Stimulated activated CD4-positive, alpha-beta T cell treated with anti-CD3 and anti-CD28 coated beads, Interleukin-1b, Interleukin-23, amount 100 ng/mL, for 48 hours (primary cell): ENCODE data around the gene BBX.

Experiments used
- DNase-seq: peaks from one replicate; pipeline ENCODE4 v3.0.0-alpha.2; 2020

Gene BBX

GRCh38 chr3:107854733-107855132, 332.0 kb downstream of the BBX start:
- no peak for DNase-seq

- no peak for DNase-seq
These were observed 332.9 kb downstream of the BBX start for GRCh38 chr3:107855710-107856109.

DNA sequence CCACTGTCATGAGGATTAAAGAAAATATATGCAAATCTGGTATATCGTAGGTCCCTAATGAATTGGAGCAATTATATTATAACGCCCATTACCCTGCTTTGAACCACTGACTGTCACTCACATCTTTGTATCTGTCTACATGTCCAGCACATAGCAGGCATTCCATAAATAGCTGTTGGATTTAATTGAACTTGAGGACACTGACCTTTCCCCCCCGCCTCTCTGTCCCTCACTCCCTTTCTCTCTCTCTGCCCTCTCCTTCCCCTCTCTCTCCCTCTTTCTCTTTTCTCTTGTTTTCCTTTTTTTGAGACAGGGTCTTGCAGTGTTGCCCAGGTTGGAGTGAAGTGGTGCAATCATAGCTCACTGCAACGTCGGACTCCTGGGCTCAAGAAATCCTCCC, 335.1 kb downstream of the BBX start:
- no peak for DNase-seq

- no peak for DNase-seq
These were observed 336.1 kb downstream of the BBX start for GRCh38 chr3:107858876-107859275.
